HG02571 (cell line): ENCODE data around the gene VN1R5.

ENCODE experiments used
- ATAC-seq: cut with Tn5 transposase; IDR thresholded peaks from one replicate; pipeline ENCODE4 v1.9.1; 2021; ENCODE audit warnings: mild to moderate bottlenecking, moderate library complexity; ENCODE audit not compliant: unreplicated experiment

Gene VN1R5

GRCh38 chr1:247299723-247300381 is 44.0 kb downstream of the VN1R5 start:
- no peak for ATAC-seq

- no peak for ATAC-seq
Measured at GRCh38 chr1:247300491-247301175, 44.8 kb downstream of the VN1R5 start.

GRCh38 chr1:247301176-247301540 is 45.3 kb downstream of the VN1R5 start:
- no peak for ATAC-seq

- ATAC-seq = no peak
Measured at GRCh38 chr1:247303216-247303615, 47.3 kb downstream of the VN1R5 start.

- ATAC-seq = no peak
Measured at GRCh38 chr1:247304031-247304430, 48.2 kb downstream of the VN1R5 start.
